ENCODE data around the gene GSTT2B. TPM values are rescaled to one million over a fixed set of nuclear protein-coding genes. Genes with fewer than 3 reads are reported as not detected.
"Not testable (repeated sequence)": the region's sequence is repeated elsewhere in the genome, so short reads cannot be mapped to it uniquely, and the experiment has no call there.

The GSTT2B gene
- total RNA-seq, 3 donors from 2014 or later = 4.3 to 16.1 (median 4.3) TPM

DNA sequence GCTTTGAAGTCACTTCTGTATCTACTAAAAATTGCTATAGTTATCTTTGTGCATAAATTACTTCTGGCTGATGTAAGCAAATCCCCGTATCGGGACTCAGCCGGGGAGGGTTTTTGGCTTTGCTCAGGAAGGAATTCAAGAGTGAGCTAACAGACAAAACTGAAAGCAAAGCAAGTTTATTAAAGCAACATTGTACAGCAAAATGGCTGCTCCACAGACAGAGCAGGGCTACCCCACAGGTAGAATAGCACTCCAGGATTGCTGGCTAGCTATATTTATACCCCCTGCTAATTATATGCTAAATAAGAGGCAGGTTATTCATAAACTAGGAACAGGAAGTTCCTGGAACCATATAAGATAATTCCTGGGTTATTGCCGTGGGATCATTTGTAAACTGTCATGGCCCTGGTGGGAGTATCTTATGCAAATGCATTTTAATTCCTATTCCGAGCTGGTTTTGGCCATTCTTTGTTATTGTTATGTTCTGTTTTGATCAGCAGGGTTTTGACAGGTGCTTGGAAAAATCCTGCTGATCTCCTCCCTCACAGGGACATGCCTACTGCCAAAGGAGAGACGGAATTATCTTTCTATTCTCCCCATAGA lies 51.6 kb downstream of the GSTT2B start:
- DNase-seq (ENCODE audit: low spot score in 2 of 2) = no peak
- no peaks in the 10 kb centered on the region for H3K27me3 ChIP-seq
- TF ChIP-seq POLR2AphosphoS5 (IDR thresholded peaks at IDR 0.05) (no peak), POLR2A (IDR thresholded peaks at IDR 0.05) (no peak)
- TF ChIP-seq, protein P1, sequence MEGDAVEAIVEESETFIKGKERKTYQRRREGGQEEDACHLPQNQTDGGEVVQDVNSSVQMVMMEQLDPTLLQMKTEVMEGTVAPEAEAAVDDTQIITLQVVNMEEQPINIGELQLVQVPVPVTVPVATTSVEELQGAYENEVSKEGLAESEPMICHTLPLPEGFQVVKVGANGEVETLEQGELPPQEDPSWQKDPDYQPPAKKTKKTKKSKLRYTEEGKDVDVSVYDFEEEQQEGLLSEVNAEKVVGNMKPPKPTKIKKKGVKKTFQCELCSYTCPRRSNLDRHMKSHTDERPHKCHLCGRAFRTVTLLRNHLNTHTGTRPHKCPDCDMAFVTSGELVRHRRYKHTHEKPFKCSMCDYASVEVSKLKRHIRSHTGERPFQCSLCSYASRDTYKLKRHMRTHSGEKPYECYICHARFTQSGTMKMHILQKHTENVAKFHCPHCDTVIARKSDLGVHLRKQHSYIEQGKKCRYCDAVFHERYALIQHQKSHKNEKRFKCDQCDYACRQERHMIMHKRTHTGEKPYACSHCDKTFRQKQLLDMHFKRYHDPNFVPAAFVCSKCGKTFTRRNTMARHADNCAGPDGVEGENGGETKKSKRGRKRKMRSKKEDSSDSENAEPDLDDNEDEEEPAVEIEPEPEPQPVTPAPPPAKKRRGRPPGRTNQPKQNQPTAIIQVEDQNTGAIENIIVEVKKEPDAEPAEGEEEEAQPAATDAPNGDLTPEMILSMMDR (IDR thresholded peaks at IDR 0.05) = no peak
- intact Hi-C loops (cut with DNase I; ENCODE audit: low total_unique reads) = no loop called here
- H3K27ac ChIP-seq = peak overlapping the region in 1 of 2 donors; percentile 21
- H3K36me3 ChIP-seq = no peaks in the 10 kb centered on the region
- no peaks in the 10 kb centered on the region for H3K9me3 ChIP-seq
- H3K4me3 ChIP-seq = peak overlapping the region in 1 of 3 donors; percentile 18
- peaks cover 0 to 3% of the 10 kb centered on the region in 2 donors for H3K4me1 ChIP-seq

DNA sequence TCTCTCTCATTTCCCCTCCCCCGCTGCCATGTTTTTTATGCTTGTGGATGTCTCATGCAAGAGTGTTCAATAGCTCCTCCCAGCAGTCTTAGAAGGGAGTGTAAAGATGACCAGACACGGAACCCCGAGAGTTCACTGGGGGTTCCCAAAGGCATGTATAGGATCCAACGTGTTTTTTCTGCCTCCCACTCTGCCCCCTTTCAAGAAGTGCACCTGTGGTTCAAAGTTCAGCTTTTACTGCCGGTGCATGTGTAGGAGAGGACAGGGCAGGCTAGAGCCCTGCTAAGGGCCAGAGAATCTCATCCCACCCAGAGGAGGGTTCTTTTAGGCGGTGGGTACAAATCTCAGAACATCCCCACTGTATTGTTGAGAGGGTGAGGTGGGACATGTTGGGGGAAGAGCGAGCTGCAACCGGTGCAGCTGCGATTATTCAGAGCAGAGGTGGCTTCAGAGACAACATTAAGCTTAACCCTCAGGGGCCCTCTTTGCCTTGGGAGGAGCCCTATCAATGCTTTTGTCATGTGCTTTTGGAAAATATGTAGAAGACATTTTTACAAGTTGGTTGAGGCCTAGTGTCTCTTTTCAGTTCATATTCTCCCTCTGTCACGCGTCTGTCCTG lies 52.3 kb downstream of the GSTT2B start:
- Histone ChIP-seq H3K4me1 (peaks cover 0 to 3% of the 10 kb centered on the region in 2 donors), H3K27ac (no peak overlapping the region), H3K9me3 (no peaks in the 10 kb centered on the region), H3K27me3 (no peaks in the 10 kb centered on the region), H3K36me3 (no peaks in the 10 kb centered on the region), H3K4me3 (no peak overlapping the region)
- DNase-seq (ENCODE audit: low spot score in 2 of 2) = no peak
- intact Hi-C loops (cut with DNase I; ENCODE audit: low total_unique reads) = no loop called here
- TF ChIP-seq POLR2A (IDR thresholded peaks at IDR 0.05) = no peak
- TF ChIP-seq, protein P1 (IDR thresholded peaks at IDR 0.05) = no peak
- no peak for TF ChIP-seq POLR2AphosphoS5 (IDR thresholded peaks at IDR 0.05)

DNA sequence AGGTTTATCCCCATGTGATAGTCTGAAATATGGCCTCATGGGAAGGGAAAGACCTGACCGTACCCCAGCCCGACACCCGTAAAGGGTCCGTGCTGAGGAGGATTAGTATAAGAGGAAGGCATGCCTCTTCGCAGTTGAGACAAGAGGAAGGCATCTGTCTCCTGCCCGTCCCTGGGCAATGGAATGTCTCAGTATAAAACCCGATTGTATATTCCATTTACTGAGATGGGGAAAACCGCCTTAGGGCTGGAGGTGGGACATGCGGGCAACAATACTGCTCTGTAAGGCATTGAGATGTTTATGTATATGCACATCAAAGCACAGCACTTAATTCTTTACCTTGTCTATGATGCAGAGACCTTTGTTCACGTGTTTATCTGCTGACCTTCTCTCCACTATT lies 53.6 kb downstream of the GSTT2B start:
- DNase-seq (ENCODE audit: low spot score in 2 of 2); intact Hi-C loops (cut with DNase I; ENCODE audit: low total_unique reads); H3K27me3 ChIP-seq; H3K4me1 ChIP-seq; H3K9me3 ChIP-seq; H3K27ac ChIP-seq; H3K36me3 ChIP-seq; H3K4me3 ChIP-seq: not testable (repeated sequence)

Other genes starting within 250 kb of the GSTT2B start
- gene ZNF70, start 210.1 kb downstream of the GSTT2B start, total RNA-seq = 1 to 10 TPM; 3.2 to 4.6 (median 4.1) TPM
- not detected for gene VPREB3, start 206.8 kb downstream of the GSTT2B start, total RNA-seq
- not detected for gene C22orf15, start 198.2 kb downstream of the GSTT2B start, total RNA-seq
- 10 to 100 TPM in 2 of 3 donors, 1 to 10 TPM in 1; 5.6 to 22.8 (median 21.4) TPM for gene CHCHD10, start 193.2 kb downstream of the GSTT2B start, total RNA-seq
- 1 to 10 TPM; 1.9 to 6.2 (median 4.8) TPM for gene MMP11, start 188.3 kb downstream of the GSTT2B start, total RNA-seq
- gene SMARCB1, start 174.2 kb downstream of the GSTT2B start, total RNA-seq = 10 to 100 TPM; 34.6 to 60.2 (median 50.1) TPM
- gene DERL3, start 122.2 kb downstream of the GSTT2B start, total RNA-seq = 1 to 10 TPM in 2 of 3 donors, under 1 TPM in 1; 0.48 to 6.6 (median 2.8) TPM
- 10 to 100 TPM; 10.2 to 17.0 (median 13.1) TPM for gene SLC2A11, start 103.3 kb downstream of the GSTT2B start, total RNA-seq
- 100 to 1,000 TPM; 191 to 466 (median 261) TPM for gene MIF, start 66.8 kb downstream of the GSTT2B start, total RNA-seq
- 1 to 10 TPM in 2 of 3 donors, not detected in 1; 1.0 to 1.3 TPM for gene DDTL, start 5.7 kb upstream of the GSTT2B start, total RNA-seq
- 100 to 1,000 TPM; 122 to 146 (median 136) TPM for gene DDT, start 13.2 kb upstream of the GSTT2B start, total RNA-seq
- gene GSTT2, start 18.9 kb upstream of the GSTT2B start, total RNA-seq = not detected
- not detected for gene GSTT4, start 44.3 kb upstream of the GSTT2B start, total RNA-seq
- 10 to 100 TPM; 24.3 to 56.7 (median 50.8) TPM for gene CABIN1, start 50.1 kb upstream of the GSTT2B start, total RNA-seq
- 1 to 10 TPM in 2 of 3 donors, under 1 TPM in 1; 0.80 to 7.9 (median 5.6) TPM for gene SUSD2, start 220.3 kb upstream of the GSTT2B start, total RNA-seq